ENCODE measurements around the gene CIAO2B. TPM values are rescaled to one million over a fixed set of nuclear protein-coding genes. Genes with fewer than 3 reads are reported as not detected.

CIAO2B gene
- polyA plus RNA-seq, 1 donor from 2014 or later: 339 TPM

GRCh38 chr16:66972983-66973382 lies 38.8 kb upstream of the CIAO2B start:
- Histone ChIP-seq H3K79me2 (replicated peaks; ENCODE audit: insufficient read depth, low read length) (no peaks in the 10 kb centered on the region), H3K9ac (ENCODE audit: low read length) (no peak overlapping the region), H3K4me2 (ENCODE audit: low read length) (no peak overlapping the region), H3K36me3 (ENCODE audit: insufficient read depth, low read length) (no peaks in the 10 kb centered on the region), H2AFZ (ENCODE audit: low read depth, low read length) (no peak overlapping the region), H4K20me1 (ENCODE audit: insufficient read depth) (no peaks in the 10 kb centered on the region), H3K9me3 (ENCODE audit: low read length) (no peaks in the 10 kb centered on the region), H3K27ac (ENCODE audit: low read length) (no peak overlapping the region), H3K9me2 (ENCODE audit: insufficient read depth, low read length) (no peaks in the 10 kb centered on the region), H3K4me3 (ENCODE audit: low read length) (no peak overlapping the region), H3K27me3 (ENCODE audit: insufficient read depth, low read depth, low read length) (no peaks in the 10 kb centered on the region), H3F3A (ENCODE audit: insufficient read depth, low read length, poor library complexity, severe bottlenecking) (no peaks in the 10 kb centered on the region)
- TF ChIP-seq CTCF (IDR thresholded peaks at IDR 0.05; ENCODE audit: poor library complexity, severe bottlenecking) (no peak), REST (IDR thresholded peaks at IDR 0.05; ENCODE audit: borderline replicate concordance) (no peak), MXI1 (conservative IDR thresholded peaks at IDR 0.05; ENCODE audit: poor library complexity, severe bottlenecking) (no peak), EP300 (conservative IDR thresholded peaks at IDR 0.05; ENCODE audit: poor library complexity, severe bottlenecking) (no peak), RAD21 (conservative IDR thresholded peaks at IDR 0.05) (no peak), SMC3 (conservative IDR thresholded peaks at IDR 0.05; ENCODE audit: poor library complexity) (no peak), TAF1 (IDR thresholded peaks at IDR 0.05; ENCODE audit: low read depth) (no peak), POLR2AphosphoS5 (IDR thresholded peaks at IDR 0.05) (no peak), EZH2 (IDR thresholded peaks at IDR 0.05; ENCODE audit: borderline replicate concordance, insufficient read depth, low read length, poor library complexity, severe bottlenecking) (no peak)

- H2AFZ ChIP-seq (ENCODE audit: low read depth, low read length): no peak overlapping the region
- H3K4me3 ChIP-seq (ENCODE audit: low read length): no peak overlapping the region
- no peak overlapping the region for H3K27ac ChIP-seq (ENCODE audit: low read length)
- no peaks in the 10 kb centered on the region for H3F3A ChIP-seq (ENCODE audit: insufficient read depth, low read length, poor library complexity, severe bottlenecking)
- no peak overlapping the region for H3K9ac ChIP-seq (ENCODE audit: low read length)
- H3K36me3 ChIP-seq (ENCODE audit: insufficient read depth, low read length): no peaks in the 10 kb centered on the region
- TF ChIP-seq RAD21 (conservative IDR thresholded peaks at IDR 0.05) (no peak), TAF1 (IDR thresholded peaks at IDR 0.05; ENCODE audit: low read depth) (no peak), EP300 (conservative IDR thresholded peaks at IDR 0.05; ENCODE audit: poor library complexity, severe bottlenecking) (no peak), EZH2 (IDR thresholded peaks at IDR 0.05; ENCODE audit: borderline replicate concordance, insufficient read depth, low read length, poor library complexity, severe bottlenecking) (no peak), POLR2AphosphoS5 (IDR thresholded peaks at IDR 0.05) (no peak), CTCF (IDR thresholded peaks at IDR 0.05; ENCODE audit: poor library complexity, severe bottlenecking) (no peak), REST (IDR thresholded peaks at IDR 0.05; ENCODE audit: borderline replicate concordance) (no peak), MXI1 (conservative IDR thresholded peaks at IDR 0.05; ENCODE audit: poor library complexity, severe bottlenecking) (no peak), SMC3 (conservative IDR thresholded peaks at IDR 0.05; ENCODE audit: poor library complexity) (no peak)
- no peaks in the 10 kb centered on the region for H4K20me1 ChIP-seq (ENCODE audit: insufficient read depth)
- no peaks in the 10 kb centered on the region for H3K27me3 ChIP-seq (ENCODE audit: insufficient read depth, low read depth, low read length)
- no peaks in the 10 kb centered on the region for H3K9me2 ChIP-seq (ENCODE audit: insufficient read depth, low read length)
- no peak overlapping the region for H3K4me2 ChIP-seq (ENCODE audit: low read length)
- H3K79me2 ChIP-seq (replicated peaks; ENCODE audit: insufficient read depth, low read length): no peaks in the 10 kb centered on the region
- H3K9me3 ChIP-seq (ENCODE audit: low read length): no peaks in the 10 kb centered on the region
These were observed 36.8 kb upstream of the CIAO2B start for GRCh38 chr16:66970775-66971720.
